Testis (tissue), 3 donors: ENCODE results near the gene CKS2. TPM values are rescaled to one million over a fixed set of nuclear protein-coding genes. Genes with fewer than 3 reads are reported as not detected.

ENCODE experiments used
- DNase-seq: peaks from one replicate; pipeline ENCODE4 v3.0.0-alpha.2; 2019
- H3K27ac ChIP-seq, 2 donors: fragments of 200-600 bp; sonication (generic); one replicate each; pipeline ENCODE4 v1.5.1; 2019
- H3K27me3 ChIP-seq: fragments of 200-600 bp; sonication (generic); one replicate; pipeline ENCODE4 v1.5.1; 2019
- H3K36me3 ChIP-seq: fragments of 200-600 bp; sonication (generic); one replicate; pipeline ENCODE4 v1.5.1; 2017; ENCODE audit warnings: low read depth; ENCODE audit errors: missing control alignments
- H3K4me1 ChIP-seq: fragments of 200-600 bp; sonication (generic); one replicate; pipeline ENCODE4 v1.5.1; 2019
- H3K4me3 ChIP-seq, 2 donors: fragments of 200-600 bp; sonication (generic); one replicate each; pipeline ENCODE4 v1.5.1; 2017 to 2019
- H3K9me3 ChIP-seq: fragments of 200-600 bp; sonication (generic); one replicate; pipeline ENCODE4 v1.5.1; 2017
- POLR2A ChIP-seq: fragments of 450-650 bp; IDR thresholded peaks from one replicate; pipeline ENCODE4 v1.6.1; 2017; ENCODE audit warnings: antibody characterized with exemption, mild to moderate bottlenecking, moderate library complexity
- WGBS, 2 donors: methylation state at CpG; one replicate each; pipeline ENCODE4 v1.1.5; 2018; 5-methylcytosine and 5-hydroxymethylcytosine counted together
- intact Hi-C: fragments of 100-400 bp; cut with DNase I; formaldehyde crosslinking; loops from one replicate; pipeline ENCODE4 v1.15.1; 2023; ENCODE audit warnings: low total_unique reads
- microRNA-seq, 2 donors: library from miRNA; unstranded; fragments of <30 nt; microRNA quantifications; one replicate each; pipeline ENCODE4, GENCODE V29; 2016; ENCODE audit warnings: borderline number of aligned reads in 2 of 2, borderline replicate concordance in 1 of 2
- polyA plus RNA-seq: library from polyadenylated mRNA; stranded (reverse); fragments of 350-450 nt; fragmentation: Illumina TruSeq; extraction: RNeasy Lipid Tissue Mini Kit (QIAGEN cat#74804); gene quantifications from one replicate; pipeline ENCODE4 v1.2.3, GENCODE V29; 2014; ENCODE audit warnings: low read depth, low replicate concordance; ENCODE audit not compliant: insufficient read depth
- small RNA-seq, 2 donors: library from RNA; depleted of rRNA; stranded (forward); fragments of <200 nt; gene quantifications; one replicate each; pipeline ENCODE3, GENCODE V24; 2016
- total RNA-seq, 2 donors: library from RNA; depleted of rRNA; stranded (reverse); fragments of >200 nt; gene quantifications; one replicate each; pipeline ENCODE4 v1.2.3, GENCODE V29; 2016
- TF ChIP-seq, protein P1 (sequence below), 3 experiments: fragments of 450-650 bp in 2 of 3; fragments of 200-600 bp in 1 of 3; sonication (generic) in 1 of 3; IDR thresholded peaks; one replicate each; pipeline ENCODE4 v1.5.1; 2016 to 2019; ENCODE audit warnings: antibody characterized with exemption in 3 of 3, mild to moderate bottlenecking in 2 of 3, moderate library complexity in 1 of 3

CKS2 gene
- total and polyA plus RNA-seq, 3 donors from 2014 or later: 200 to 415 (median 222) TPM

- no peaks in the 10 kb centered on the region for H3K27me3 ChIP-seq
- no peaks in the 10 kb centered on the region for H3K36me3 ChIP-seq
- no peaks in the 10 kb centered on the region for H3K4me1 ChIP-seq
- no peak overlapping the region for H3K4me3 ChIP-seq
- 93 to 100% methylated on average over 2 of the region's 2 CpGs for WGBS, 2 donors
- intact Hi-C loops: no loop called here
- H3K27ac ChIP-seq: no peak overlapping the region
- no peaks in the 10 kb centered on the region for H3K9me3 ChIP-seq
- TF ChIP-seq, protein P1, sequence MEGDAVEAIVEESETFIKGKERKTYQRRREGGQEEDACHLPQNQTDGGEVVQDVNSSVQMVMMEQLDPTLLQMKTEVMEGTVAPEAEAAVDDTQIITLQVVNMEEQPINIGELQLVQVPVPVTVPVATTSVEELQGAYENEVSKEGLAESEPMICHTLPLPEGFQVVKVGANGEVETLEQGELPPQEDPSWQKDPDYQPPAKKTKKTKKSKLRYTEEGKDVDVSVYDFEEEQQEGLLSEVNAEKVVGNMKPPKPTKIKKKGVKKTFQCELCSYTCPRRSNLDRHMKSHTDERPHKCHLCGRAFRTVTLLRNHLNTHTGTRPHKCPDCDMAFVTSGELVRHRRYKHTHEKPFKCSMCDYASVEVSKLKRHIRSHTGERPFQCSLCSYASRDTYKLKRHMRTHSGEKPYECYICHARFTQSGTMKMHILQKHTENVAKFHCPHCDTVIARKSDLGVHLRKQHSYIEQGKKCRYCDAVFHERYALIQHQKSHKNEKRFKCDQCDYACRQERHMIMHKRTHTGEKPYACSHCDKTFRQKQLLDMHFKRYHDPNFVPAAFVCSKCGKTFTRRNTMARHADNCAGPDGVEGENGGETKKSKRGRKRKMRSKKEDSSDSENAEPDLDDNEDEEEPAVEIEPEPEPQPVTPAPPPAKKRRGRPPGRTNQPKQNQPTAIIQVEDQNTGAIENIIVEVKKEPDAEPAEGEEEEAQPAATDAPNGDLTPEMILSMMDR (IDR thresholded peaks at IDR 0.05): no peak
- no peak for TF ChIP-seq POLR2A
- DNase-seq: no peak
These were observed 54.5 kb downstream of the CKS2 start for GRCh38 chr9:89365532-89365912.

Small RNA genes lying within 50 kb of the gene (microRNA-seq; reads per million reads assigned to microRNA genes)
- gene MIR3153: 0 reads per million in 2 donors

Small RNA genes lying within 50 kb of the gene (small RNA-seq; reads per million reads assigned to genes)
- gene MIR3153: 0 reads per million in 2 donors

Other genes starting within 250 kb of the CKS2 start
- under 1 TPM; 0.37 to 0.87 TPM for gene SHC3, start 132.4 kb upstream of the CKS2 start, total RNA-seq
- gene SHC3, start 132.4 kb upstream of the CKS2 start, polyA plus RNA-seq: 0.82 TPM
- gene SECISBP2, start 7.3 kb downstream of the CKS2 start, total RNA-seq: 100 to 1,000 TPM; 127 to 176 TPM
- gene SECISBP2, start 7.3 kb downstream of the CKS2 start, polyA plus RNA-seq: 145 TPM
- gene SEMA4D, start 186.9 kb downstream of the CKS2 start, total RNA-seq: 10 to 100 TPM; 38.7 to 53.1 TPM
- gene SEMA4D, start 186.9 kb downstream of the CKS2 start, polyA plus RNA-seq: 26.2 TPM